ENCODE measurements around the gene MRPS18C.

DNA sequence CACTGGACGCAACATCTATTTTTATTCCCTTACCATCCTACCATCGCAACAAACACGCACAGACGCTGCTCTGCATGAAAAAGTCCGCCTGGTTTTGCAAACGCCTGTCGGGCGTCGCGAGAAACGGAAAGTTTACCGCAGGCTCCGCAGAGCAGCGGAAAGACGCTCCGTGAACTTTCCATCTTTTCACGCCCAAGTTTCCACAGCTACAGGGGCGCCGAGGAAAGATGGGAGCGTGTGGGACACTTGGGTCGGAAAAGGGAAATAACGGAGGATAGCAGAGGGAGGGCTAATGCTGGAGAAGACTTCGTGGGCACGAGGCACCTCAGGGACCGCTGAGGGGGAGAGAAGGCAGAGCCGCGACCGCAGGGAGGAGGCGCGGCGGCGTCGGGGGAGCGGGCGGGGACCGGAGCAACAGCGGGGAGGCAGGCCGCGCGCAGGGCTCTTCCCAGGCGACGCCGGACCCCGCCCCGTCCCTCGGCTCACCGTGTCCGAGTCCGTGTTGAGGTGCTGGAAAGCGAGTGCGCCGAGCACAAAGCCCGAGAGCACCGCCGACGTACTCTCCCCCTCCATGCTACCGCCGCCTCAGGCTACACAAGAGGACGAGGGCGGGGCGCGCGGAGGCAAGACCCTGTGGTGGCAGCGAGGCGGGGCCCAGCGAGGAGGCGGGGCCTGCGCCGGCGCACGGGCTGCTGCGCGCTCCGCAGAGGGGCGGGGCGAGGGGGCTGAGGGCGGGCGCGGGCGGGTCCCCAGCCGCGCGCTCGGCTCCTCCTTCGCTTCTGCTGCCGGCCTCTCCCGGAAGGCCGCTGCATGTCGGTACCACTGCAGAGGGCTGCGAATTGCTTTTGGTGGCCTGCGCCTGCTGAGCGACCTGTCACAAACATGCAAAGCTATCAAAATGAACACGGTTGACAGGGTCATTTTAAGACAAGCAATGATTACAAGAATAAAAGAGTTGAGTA, 28.9 kb downstream of the MRPS18C start, which contains the start of gene ABRAXAS1:
- TF ChIP-seq, protein P1, sequence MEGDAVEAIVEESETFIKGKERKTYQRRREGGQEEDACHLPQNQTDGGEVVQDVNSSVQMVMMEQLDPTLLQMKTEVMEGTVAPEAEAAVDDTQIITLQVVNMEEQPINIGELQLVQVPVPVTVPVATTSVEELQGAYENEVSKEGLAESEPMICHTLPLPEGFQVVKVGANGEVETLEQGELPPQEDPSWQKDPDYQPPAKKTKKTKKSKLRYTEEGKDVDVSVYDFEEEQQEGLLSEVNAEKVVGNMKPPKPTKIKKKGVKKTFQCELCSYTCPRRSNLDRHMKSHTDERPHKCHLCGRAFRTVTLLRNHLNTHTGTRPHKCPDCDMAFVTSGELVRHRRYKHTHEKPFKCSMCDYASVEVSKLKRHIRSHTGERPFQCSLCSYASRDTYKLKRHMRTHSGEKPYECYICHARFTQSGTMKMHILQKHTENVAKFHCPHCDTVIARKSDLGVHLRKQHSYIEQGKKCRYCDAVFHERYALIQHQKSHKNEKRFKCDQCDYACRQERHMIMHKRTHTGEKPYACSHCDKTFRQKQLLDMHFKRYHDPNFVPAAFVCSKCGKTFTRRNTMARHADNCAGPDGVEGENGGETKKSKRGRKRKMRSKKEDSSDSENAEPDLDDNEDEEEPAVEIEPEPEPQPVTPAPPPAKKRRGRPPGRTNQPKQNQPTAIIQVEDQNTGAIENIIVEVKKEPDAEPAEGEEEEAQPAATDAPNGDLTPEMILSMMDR (IDR thresholded peaks at IDR 0.05): no peak
- TF ChIP-seq POLR2A (IDR thresholded peaks at IDR 0.05): peak; percentile 80

All from right lobe of liver (tissue), 4 donors.